Activated T-helper 1 cell treated with Interleukin-2 at 50 U/mL for 16 hours (primary cell): ENCODE measurements around the gene KCTD19.

Experiments
- DNase-seq: peaks from one replicate; pipeline ENCODE4 v3.0.0-alpha.2; 2020; ENCODE audit warnings: low read depth

The KCTD19 gene

GRCh38 chr16:67258161-67258835 is 68.2 kb downstream of the KCTD19 start:
- DNase-seq: no peak

GRCh38 chr16:67257486-67258160 is 68.9 kb downstream of the KCTD19 start:
- no peak for DNase-seq

- no peak for DNase-seq
Measured at GRCh38 chr16:67256701-67257230, 69.8 kb downstream of the KCTD19 start.

- DNase-seq: no peak
Measured at GRCh38 chr16:67255553-67256221, 70.9 kb downstream of the KCTD19 start.

- no peak for DNase-seq
Measured at GRCh38 chr16:67254801-67255552, 71.6 kb downstream of the KCTD19 start.

- DNase-seq: no peak
Measured at GRCh38 chr16:67252609-67253497, 73.7 kb downstream of the KCTD19 start.

- no peak for DNase-seq
Measured at GRCh38 chr16:67250045-67250327, 76.6 kb downstream of the KCTD19 start.

- DNase-seq: no peak
Measured at GRCh38 chr16:67249178-67250044, 77.1 kb downstream of the KCTD19 start.

- no peak for DNase-seq
Measured at GRCh38 chr16:67248401-67249177, 78.0 kb downstream of the KCTD19 start, which contains the start of gene SLC9A5. Gene SLC9A5, plus strand, starts transcription at chr16:67248979. Its CDS starts 36 bp downstream, at chr16:67249015.

GRCh38 chr16:67248073-67248400 is 78.5 kb downstream of the KCTD19 start:
- DNase-seq: no peak

GRCh38 chr16:67247192-67248072 is 79.1 kb downstream of the KCTD19 start, which contains the start of gene FHOD1:
Gene FHOD1, minus strand, starts transcription at chr16:67247481. Its CDS starts 71 bp downstream, at chr16:67247410.
- peak; percentile 92 for DNase-seq

GRCh38 chr16:67246756-67247191 is 79.8 kb downstream of the KCTD19 start:
- no peak for DNase-seq

- DNase-seq: peak; percentile 25
Measured at GRCh38 chr16:67246081-67246755, 80.3 kb downstream of the KCTD19 start.

GRCh38 chr16:67245674-67246080 is 80.9 kb downstream of the KCTD19 start:
- no peak for DNase-seq

- DNase-seq: no peak
Measured at GRCh38 chr16:67245186-67245585, 81.4 kb downstream of the KCTD19 start.

GRCh38 chr16:67244387-67245185 is 82.0 kb downstream of the KCTD19 start:
- peak; percentile 58 for DNase-seq

GRCh38 chr16:67243481-67243880 is 83.1 kb downstream of the KCTD19 start:
- DNase-seq: no peak
